ENCODE results near the gene ESYT2. TPM values are rescaled to one million over a fixed set of nuclear protein-coding genes. Genes with fewer than 3 reads are reported as not detected.

ESYT2 gene
- total and polyA plus RNA-seq, 2 of the 4 experiments (the other 2 are of a cell fraction), result 26.7 to 69.9 TPM

DNA sequence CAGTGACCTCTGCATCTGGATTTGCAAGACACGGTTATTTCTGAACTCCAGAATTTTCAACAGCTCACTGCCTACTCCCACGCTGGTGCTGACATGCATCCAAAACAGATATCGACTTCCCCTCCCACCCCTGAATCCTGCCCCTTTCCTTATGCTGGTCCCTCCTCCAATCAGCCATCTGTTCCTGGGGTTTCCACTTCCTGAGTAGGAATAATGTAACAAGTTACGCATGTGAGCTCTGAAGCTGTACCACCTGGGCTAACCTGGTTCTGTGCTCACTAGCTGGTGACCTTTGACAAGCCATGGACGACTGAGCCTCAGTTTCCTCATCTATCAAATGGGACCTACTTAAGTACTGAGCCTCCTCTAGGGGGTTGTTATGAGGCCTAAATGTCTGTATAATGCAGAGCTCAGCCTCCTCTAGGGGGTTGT, 123.0 kb downstream of the ESYT2 start:
- Histone ChIP-seq H3K23ac (ENCODE audit: low read depth, low read length) (no peak overlapping the region; the same call in 1 of the 2 replicates), H3K4ac (ENCODE audit: low read depth, low read length) (no peak overlapping the region), H3K56ac (ENCODE audit: extremely low read depth, insufficient read depth, low read length) (no peak overlapping the region), H2AFZ (replicated peaks; ENCODE audit: low read length, poor library complexity) (no peak overlapping the region), H3K79me1 (ENCODE audit: low read depth in 1 of 2, low read length in 2 of 2) (peaks cover 3 to 28% of the 10 kb centered on the region in 2 experiments; a peak in 2 of 4 replicates), H3K9ac (ENCODE audit: low read depth, low read length) (no peak overlapping the region), H3K14ac (replicated peaks; ENCODE audit: low read depth, low read length) (no peak overlapping the region), H2BK5ac (ENCODE audit: low read depth, low read length, poor library complexity, severe bottlenecking) (no peak overlapping the region), H3K4me2 (ENCODE audit: low read depth, low read length) (no peak overlapping the region), H3K27me3 (ENCODE audit: control insufficient read depth, insufficient read depth, low read length) (no peaks in the 10 kb centered on the region), H3K4me3 (ENCODE audit: insufficient read depth, low read depth, low read length) (no peak overlapping the region), H4K91ac (ENCODE audit: insufficient read depth, low read depth, low read length) (no peak overlapping the region), H3K4me1 (ENCODE audit: control insufficient read depth, insufficient read depth, low read length) (peaks cover 8% of the 10 kb centered on the region), H2AK5ac (ENCODE audit: low read depth, low read length) (no peak overlapping the region; the same call in 1 of the 2 replicates), H2BK20ac (ENCODE audit: low read depth, low read length) (no peak overlapping the region), H2AK9ac (replicated peaks; ENCODE audit: low read depth, low read length, poor library complexity) (no peak overlapping the region), H2BK15ac (ENCODE audit: low read depth, low read length) (no peak overlapping the region), H3K18ac (ENCODE audit: low read depth, low read length) (no peak overlapping the region), H2BK120ac (ENCODE audit: low read depth, low read length) (no peak overlapping the region), H3K36me3 (ENCODE audit: control insufficient read depth, insufficient read depth, low read length) (no peaks in the 10 kb centered on the region; the same call in 1 of the 2 replicates), H4K8ac (ENCODE audit: low read depth in 2 of 2, low read length in 2 of 2) (no peak overlapping the region), H3K9me1 (ENCODE audit: insufficient read depth, low read length) (peaks cover 15% of the 10 kb centered on the region; the same call in 1 of the 2 replicates), H3K27ac (ENCODE audit: insufficient read depth, low read length) (no peak overlapping the region), H4K5ac (ENCODE audit: low read depth, low read length) (no peak overlapping the region), H4K20me1 (ENCODE audit: insufficient read depth, low read length) (no peaks in the 10 kb centered on the region), H3K9me3 (ENCODE audit: control insufficient read depth, insufficient read depth, low read length) (no peaks in the 10 kb centered on the region)
- no TSS peak for BruUV-seq (replicated peaks)
- intact Hi-C loops (cut with micrococcal nuclease) (no loop called here), in situ Hi-C loops (cut with MboI; ENCODE audit: low sequenced_read_pairs) (no loop called here), dilution Hi-C loops (cut with HindIII; ENCODE audit: low sequenced_read_pairs, unreplicated experiment) (no loop called here)
- TF ChIP-seq MXI1 (IDR thresholded peaks at IDR 0.05; ENCODE audit: borderline replicate concordance, low read depth, low read length) (no peak), NFE2L2 (IDR thresholded peaks at IDR 0.05; ENCODE audit: low read depth, low read length) (no peak), RFX5 (IDR thresholded peaks at IDR 0.05; ENCODE audit: low read depth, low read length) (no peak), SMC3 (IDR thresholded peaks at IDR 0.05; ENCODE audit: low read depth, low read length) (no peak), POLR2A (IDR thresholded peaks at IDR 0.05; ENCODE audit: low read depth, low read length) (no peak), CHD1 (IDR thresholded peaks at IDR 0.05; ENCODE audit: low read depth, low read length) (no peak), FOS (IDR thresholded peaks at IDR 0.05; ENCODE audit: low read depth, low read length) (no peak), MAZ (IDR thresholded peaks at IDR 0.05; ENCODE audit: borderline replicate concordance, low read depth, low read length) (no peak), RCOR1 (IDR thresholded peaks at IDR 0.05; ENCODE audit: insufficient replicate concordance, low read length) (no peak)
- TF ChIP-seq, protein P1, sequence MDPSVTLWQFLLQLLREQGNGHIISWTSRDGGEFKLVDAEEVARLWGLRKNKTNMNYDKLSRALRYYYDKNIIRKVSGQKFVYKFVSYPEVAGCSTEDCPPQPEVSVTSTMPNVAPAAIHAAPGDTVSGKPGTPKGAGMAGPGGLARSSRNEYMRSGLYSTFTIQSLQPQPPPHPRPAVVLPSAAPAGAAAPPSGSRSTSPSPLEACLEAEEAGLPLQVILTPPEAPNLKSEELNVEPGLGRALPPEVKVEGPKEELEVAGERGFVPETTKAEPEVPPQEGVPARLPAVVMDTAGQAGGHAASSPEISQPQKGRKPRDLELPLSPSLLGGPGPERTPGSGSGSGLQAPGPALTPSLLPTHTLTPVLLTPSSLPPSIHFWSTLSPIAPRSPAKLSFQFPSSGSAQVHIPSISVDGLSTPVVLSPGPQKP (IDR thresholded peaks at IDR 0.05; ENCODE audit: borderline replicate concordance, low read depth, low read length), result no peak
- TF ChIP-seq, protein P2, sequence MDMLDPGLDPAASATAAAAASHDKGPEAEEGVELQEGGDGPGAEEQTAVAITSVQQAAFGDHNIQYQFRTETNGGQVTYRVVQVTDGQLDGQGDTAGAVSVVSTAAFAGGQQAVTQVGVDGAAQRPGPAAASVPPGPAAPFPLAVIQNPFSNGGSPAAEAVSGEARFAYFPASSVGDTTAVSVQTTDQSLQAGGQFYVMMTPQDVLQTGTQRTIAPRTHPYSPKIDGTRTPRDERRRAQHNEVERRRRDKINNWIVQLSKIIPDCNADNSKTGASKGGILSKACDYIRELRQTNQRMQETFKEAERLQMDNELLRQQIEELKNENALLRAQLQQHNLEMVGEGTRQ (IDR thresholded peaks at IDR 0.05; ENCODE audit: low read depth, low read length), result no peak
- ChIA-PET CTCF (interaction anchor here (0.7 kb wide), 1 partner anchor 59 kb away, joined by 3 read pairs; no protein-coding TSS in a partner anchor), POLR2A (ENCODE audit: unreplicated experiment) (no interaction called here)
- no peak for DNase-seq
- ATAC-seq (ENCODE audit: low read depth), result no peak
- WGBS, 2 experiments (ENCODE audit: extremely low coverage in 2 of 2, insufficient read length in 1 of 2), result no CpG with 5 or more reads among the region's 5 CpGs
